ENCODE results near the gene GLS.
"Not testable (repeated sequence)": the region's sequence is repeated elsewhere in the genome, so short reads cannot be mapped to it uniquely, and the experiment has no call there.

Gene GLS

GRCh38 chr2:190863946-190864345 is 16.7 kb upstream of the GLS start:
- no peak for DNase-seq (ENCODE audit: low read depth)
- no peak for TF ChIP-seq CTCF (IDR thresholded peaks at IDR 0.05; ENCODE audit: insufficient read depth, low read depth, low read length, missing control alignments)
- H3K4me3 ChIP-seq (ENCODE audit: low read depth, low read length) = no peak overlapping the region

GRCh38 chr2:190864375-190864774 is 16.2 kb upstream of the GLS start:
- DNase-seq (ENCODE audit: low read depth) = no peak
- H3K4me3 ChIP-seq (ENCODE audit: low read depth, low read length) = no peak overlapping the region
- no peak for TF ChIP-seq CTCF (IDR thresholded peaks at IDR 0.05; ENCODE audit: insufficient read depth, low read depth, low read length, missing control alignments)

- TF ChIP-seq CTCF (IDR thresholded peaks at IDR 0.05; ENCODE audit: insufficient read depth, low read depth, low read length, missing control alignments) = no peak
- no peak overlapping the region for H3K4me3 ChIP-seq (ENCODE audit: low read depth, low read length)
- no peak for DNase-seq (ENCODE audit: low read depth)
Observed at GRCh38 chr2:190867212-190867611, 13.4 kb upstream of the GLS start.

- no peak overlapping the region for H3K4me3 ChIP-seq (ENCODE audit: low read depth, low read length)
- TF ChIP-seq CTCF (IDR thresholded peaks at IDR 0.05; ENCODE audit: insufficient read depth, low read depth, low read length, missing control alignments) = no peak
- DNase-seq (ENCODE audit: low read depth) = no peak
Observed at GRCh38 chr2:190867832-190868231, 12.8 kb upstream of the GLS start.

DNA sequence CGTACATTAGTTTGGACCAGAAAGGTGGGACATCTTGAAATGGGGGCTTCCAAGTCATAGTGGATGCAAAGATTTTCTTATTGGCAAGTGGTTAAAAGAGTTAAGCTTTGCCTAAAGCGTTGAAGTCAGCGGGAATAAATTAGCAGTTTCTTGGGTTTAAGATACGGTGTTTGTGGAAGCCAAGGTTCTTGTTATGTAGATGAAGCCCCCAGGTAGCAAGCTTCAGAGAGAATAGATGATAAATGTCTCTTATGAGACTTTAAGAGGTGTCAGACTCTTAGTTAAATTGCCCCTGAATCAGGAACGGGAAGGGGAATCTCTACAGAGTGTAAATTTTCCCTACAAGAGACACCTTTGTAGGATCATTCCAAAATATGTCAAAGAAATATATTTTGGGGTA is 10.9 kb upstream of the GLS start:
- no peak for TF ChIP-seq CTCF (IDR thresholded peaks at IDR 0.05; ENCODE audit: insufficient read depth, low read depth, low read length, missing control alignments)
- no peak overlapping the region for H3K4me3 ChIP-seq (ENCODE audit: low read depth, low read length)
- no peak for DNase-seq (ENCODE audit: low read depth)

GRCh38 chr2:190873451-190873850 is 7.2 kb upstream of the GLS start:
- H3K4me3 ChIP-seq (ENCODE audit: low read depth, low read length); DNase-seq (ENCODE audit: low read depth): not testable (repeated sequence)

DNA sequence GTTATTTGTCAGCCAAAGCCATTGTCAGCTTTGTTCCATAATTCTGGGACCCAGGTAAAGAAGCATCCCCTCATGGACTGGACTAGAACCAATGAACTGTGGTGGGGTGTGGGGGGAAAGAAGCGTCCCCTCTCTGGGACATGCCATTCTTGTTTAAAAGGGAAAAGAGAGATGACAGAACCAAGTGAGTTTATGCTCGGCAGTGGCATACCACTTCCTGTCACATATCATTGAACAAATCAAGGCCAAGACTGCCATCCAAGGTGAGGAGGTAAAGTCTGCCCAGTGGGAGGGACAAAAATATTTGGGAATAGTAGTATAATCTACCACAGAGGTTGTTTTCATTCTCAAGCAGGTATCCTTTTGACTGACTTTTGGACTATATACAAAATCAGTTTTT is 4.7 kb upstream of the GLS start:
- DNase-seq (ENCODE audit: low read depth) = no peak
- TF ChIP-seq CTCF (IDR thresholded peaks at IDR 0.05; ENCODE audit: insufficient read depth, low read depth, low read length, missing control alignments) = no peak
- no peak overlapping the region for H3K4me3 ChIP-seq (ENCODE audit: low read depth, low read length)

GRCh38 chr2:190876631-190877030 is 4.0 kb upstream of the GLS start:
- no peak for DNase-seq (ENCODE audit: low read depth)
- TF ChIP-seq CTCF (IDR thresholded peaks at IDR 0.05; ENCODE audit: insufficient read depth, low read depth, low read length, missing control alignments) = no peak
- H3K4me3 ChIP-seq (ENCODE audit: low read depth, low read length) = no peak overlapping the region

Data from GM12865 (cell line).